Suprapubic skin (tissue), 4 donors: ENCODE measurements around the gene SSTR3. TPM values are rescaled to one million over a fixed set of nuclear protein-coding genes. Genes with fewer than 3 reads are reported as not detected.
A peak's percentile ranks its signal among the peaks of the same experiment; 100 is the strongest.

Source experiments
- DNase-seq, 2 donors: peaks; one replicate each; pipeline ENCODE4 v3.0.0-alpha.2; 2019; ENCODE audit warnings: low spot score in 2 of 2
- H3K27ac ChIP-seq: fragments of 200-600 bp; sonication (generic); one replicate; pipeline ENCODE4 v1.5.1; 2019
- H3K27me3 ChIP-seq: fragments of 200-600 bp; sonication (generic); one replicate; pipeline ENCODE4 v1.5.1; 2019
- H3K36me3 ChIP-seq: fragments of 200-600 bp; sonication (generic); one replicate; pipeline ENCODE4 v1.5.1; 2019
- H3K4me1 ChIP-seq: fragments of 200-600 bp; sonication (generic); one replicate; pipeline ENCODE4 v1.5.1; 2019
- H3K4me3 ChIP-seq: fragments of 200-600 bp; sonication (generic); one replicate; pipeline ENCODE4 v1.5.1; 2019; ENCODE audit warnings: mild to moderate bottlenecking
- H3K9me3 ChIP-seq: fragments of 200-600 bp; sonication (generic); one replicate; pipeline ENCODE4 v1.5.1; 2019
- EP300 ChIP-seq: sonication (generic); formaldehyde crosslinking; IDR thresholded peaks from one replicate; pipeline ENCODE4 v1.6.1; 2017; ENCODE audit warnings: antibody characterized with exemption
- POLR2A ChIP-seq, 2 donors: fragments of 450-650 bp; IDR thresholded peaks; one replicate each; pipeline ENCODE4 v1.6.1; 2017; ENCODE audit warnings: antibody characterized with exemption in 2 of 2, mild to moderate bottlenecking in 2 of 2, moderate library complexity in 2 of 2
- POLR2AphosphoS5 ChIP-seq, 3 donors: sonication (generic); formaldehyde crosslinking; IDR thresholded peaks; one replicate each; pipeline ENCODE4 v1.6.1; 2017; ENCODE audit warnings: antibody characterized with exemption in 3 of 3
- WGBS: methylation state at CpG from one replicate; pipeline ENCODE4 v1.1.5; 2018; 5-methylcytosine and 5-hydroxymethylcytosine counted together
- total RNA-seq, 4 donors: library from RNA; depleted of rRNA; stranded (reverse); fragments of >200 nt; gene quantifications; one replicate each; pipeline ENCODE4 v1.1.0, GENCODE V29; 2016
- TF ChIP-seq, protein P1 (sequence below), 2 donors: fragments of 200-600 bp in 1 of 2; fragments of 450-650 bp in 1 of 2; sonication (generic) in 1 of 2; IDR thresholded peaks; one replicate each; pipeline ENCODE4 v1.5.1; 2016 to 2019; ENCODE audit warnings: antibody characterized with exemption in 2 of 2, mild to moderate bottlenecking in 1 of 2, moderate library complexity in 1 of 2

Gene SSTR3
- total RNA-seq, 4 donors from 2014 or later: not detected

DNA sequence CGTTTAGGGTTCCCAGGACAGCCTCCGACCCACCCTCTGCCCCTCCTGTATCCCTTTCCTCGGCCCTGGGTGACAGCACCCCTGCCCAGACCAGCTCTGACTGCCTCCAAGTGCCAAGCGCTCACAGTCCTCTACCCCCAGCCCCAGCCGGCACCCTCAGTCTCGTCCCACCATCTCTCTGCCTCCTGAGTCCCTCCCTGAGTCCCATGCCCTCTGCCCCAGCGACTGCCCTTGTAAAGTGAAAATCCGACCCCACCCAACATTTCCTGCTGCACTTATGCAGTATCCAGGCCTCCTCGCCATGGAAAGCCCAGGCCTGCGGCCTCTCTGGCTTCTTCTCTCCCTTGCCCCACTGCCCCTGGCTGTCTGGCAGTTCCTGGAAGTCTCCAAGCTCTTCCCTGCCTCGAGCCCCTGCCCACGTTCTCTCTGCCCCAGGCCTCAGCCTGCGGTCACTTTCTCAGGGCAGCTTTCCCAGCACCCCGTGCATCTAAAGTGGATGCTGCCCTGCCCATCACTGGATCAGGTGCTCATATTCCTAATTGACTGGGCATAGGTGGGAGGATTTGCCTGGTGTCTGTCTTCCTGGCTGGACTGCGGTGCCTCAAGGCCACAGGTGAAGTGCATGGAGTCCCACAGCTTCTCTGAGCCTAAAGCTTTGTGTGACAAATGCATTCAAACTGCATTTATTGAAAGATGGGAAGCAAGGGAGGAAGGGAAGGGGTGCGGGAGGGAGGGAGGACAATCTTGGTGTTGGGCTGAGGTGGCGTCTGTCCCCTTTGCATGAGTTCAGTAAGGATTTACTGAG is 44.9 kb downstream of the SSTR3 start:
- Histone ChIP-seq H3K4me1 (peaks cover 24% of the 10 kb centered on the region), H3K27ac (no peak overlapping the region), H3K36me3 (no peaks in the 10 kb centered on the region), H3K27me3 (no peaks in the 10 kb centered on the region), H3K9me3 (no peaks in the 10 kb centered on the region), H3K4me3 (no peak overlapping the region)
- peak; percentile 49 to 65 for DNase-seq
- WGBS: 65% methylated on average over 17 of the region's 17 CpGs
- TF ChIP-seq, protein P1, sequence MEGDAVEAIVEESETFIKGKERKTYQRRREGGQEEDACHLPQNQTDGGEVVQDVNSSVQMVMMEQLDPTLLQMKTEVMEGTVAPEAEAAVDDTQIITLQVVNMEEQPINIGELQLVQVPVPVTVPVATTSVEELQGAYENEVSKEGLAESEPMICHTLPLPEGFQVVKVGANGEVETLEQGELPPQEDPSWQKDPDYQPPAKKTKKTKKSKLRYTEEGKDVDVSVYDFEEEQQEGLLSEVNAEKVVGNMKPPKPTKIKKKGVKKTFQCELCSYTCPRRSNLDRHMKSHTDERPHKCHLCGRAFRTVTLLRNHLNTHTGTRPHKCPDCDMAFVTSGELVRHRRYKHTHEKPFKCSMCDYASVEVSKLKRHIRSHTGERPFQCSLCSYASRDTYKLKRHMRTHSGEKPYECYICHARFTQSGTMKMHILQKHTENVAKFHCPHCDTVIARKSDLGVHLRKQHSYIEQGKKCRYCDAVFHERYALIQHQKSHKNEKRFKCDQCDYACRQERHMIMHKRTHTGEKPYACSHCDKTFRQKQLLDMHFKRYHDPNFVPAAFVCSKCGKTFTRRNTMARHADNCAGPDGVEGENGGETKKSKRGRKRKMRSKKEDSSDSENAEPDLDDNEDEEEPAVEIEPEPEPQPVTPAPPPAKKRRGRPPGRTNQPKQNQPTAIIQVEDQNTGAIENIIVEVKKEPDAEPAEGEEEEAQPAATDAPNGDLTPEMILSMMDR (IDR thresholded peaks at IDR 0.05): no peak
- TF ChIP-seq EP300 (no peak), POLR2AphosphoS5 (IDR thresholded peaks at IDR 0.05) (no peak), POLR2A (IDR thresholded peaks at IDR 0.05) (no peak)

DNA sequence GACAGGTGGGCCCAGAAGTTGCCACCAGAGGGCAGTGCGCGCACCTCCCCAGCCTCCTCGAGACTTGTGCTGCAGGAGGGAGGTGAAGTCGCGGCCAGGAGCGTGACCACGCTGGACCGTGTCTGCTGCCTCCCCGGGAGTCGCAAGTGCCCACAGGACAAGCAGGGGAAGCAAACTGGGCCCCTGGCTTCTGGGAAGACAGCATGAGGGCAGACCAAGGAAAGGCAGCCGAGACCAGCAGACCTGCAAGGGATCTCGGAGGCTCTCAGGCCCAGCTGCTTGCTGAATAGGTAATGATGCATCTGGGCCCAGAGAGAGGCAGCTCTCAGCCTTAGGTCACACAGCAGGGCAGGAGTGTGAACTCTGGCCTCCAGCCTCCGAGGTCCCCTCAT is 45.6 kb downstream of the SSTR3 start:
- TF ChIP-seq POLR2AphosphoS5 (IDR thresholded peaks at IDR 0.05) (no peak), POLR2A (IDR thresholded peaks at IDR 0.05) (no peak), EP300 (no peak)
- TF ChIP-seq, protein P1 (IDR thresholded peaks at IDR 0.05): peak; percentile 89
- Histone ChIP-seq H3K27me3 (no peaks in the 10 kb centered on the region), H3K4me3 (no peak overlapping the region), H3K36me3 (no peaks in the 10 kb centered on the region), H3K9me3 (no peaks in the 10 kb centered on the region), H3K27ac (no peak overlapping the region), H3K4me1 (peaks cover 24% of the 10 kb centered on the region)
- WGBS: 13% methylated on average over 13 of the region's 13 CpGs
- DNase-seq: peak; percentile 91 to 93

DNA sequence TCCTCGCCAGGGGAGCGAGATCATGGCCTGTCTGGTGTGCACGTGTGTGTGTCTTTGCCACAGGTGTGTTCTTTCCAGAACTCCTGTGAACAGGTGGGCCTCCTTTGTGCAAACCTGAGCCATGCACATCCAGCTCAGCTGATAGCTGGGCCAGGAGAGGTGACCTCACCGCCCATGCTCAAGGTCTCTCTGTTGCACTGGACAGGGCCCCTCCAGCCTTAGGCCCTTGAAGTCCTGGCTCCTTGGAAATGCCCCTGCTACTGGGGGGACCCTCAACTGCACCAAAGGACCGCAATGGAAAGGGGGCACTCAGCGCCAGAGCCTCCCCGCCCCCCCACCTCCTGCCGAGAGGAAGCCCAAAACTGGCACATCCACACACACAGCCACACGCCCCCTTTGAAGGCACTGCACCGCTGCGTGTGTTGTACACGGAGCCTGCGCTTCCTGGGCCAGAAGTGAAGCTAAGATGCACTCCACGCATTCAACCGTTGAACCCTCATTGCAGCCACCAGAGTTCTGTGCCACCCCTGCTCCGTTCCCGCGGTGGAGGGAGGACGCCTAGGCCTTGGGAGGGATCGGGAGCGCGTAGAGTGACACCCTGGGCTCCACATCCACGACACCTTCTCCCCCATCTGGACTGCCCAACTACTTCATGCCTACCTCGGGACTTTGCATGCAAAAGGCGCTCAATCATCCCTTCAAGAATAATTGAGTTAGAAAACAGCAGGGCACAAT is 46.2 kb downstream of the SSTR3 start:
- peak in 1 of 2 donors; percentile 56 for DNase-seq

DNA sequence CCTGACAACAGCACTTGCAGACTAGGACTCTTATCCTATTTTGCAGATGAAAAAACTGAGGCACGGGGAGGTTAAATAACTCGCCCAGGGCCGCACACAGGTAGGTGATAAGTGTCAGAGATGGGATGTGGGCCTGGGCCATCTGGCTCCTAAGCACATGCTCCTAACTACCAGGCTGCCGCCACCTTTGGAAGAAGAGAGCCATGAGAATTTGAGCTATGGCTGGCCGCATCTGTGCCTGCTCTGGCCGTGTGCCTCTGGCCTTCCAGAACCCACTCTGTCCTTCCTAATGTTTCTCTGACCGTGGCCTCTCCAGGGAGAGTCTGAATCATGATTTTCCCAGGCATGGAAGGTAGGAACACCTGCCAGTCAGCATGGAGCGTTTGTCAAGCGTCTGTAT is 47.2 kb downstream of the SSTR3 start:
- no peak overlapping the region for H3K4me3 ChIP-seq
- no peak overlapping the region for H3K27ac ChIP-seq
- peaks cover 1% of the 10 kb centered on the region for H3K27me3 ChIP-seq
- DNase-seq: no peak
- TF ChIP-seq POLR2A (IDR thresholded peaks at IDR 0.05) (no peak), POLR2AphosphoS5 (IDR thresholded peaks at IDR 0.05) (no peak), EP300 (no peak)
- TF ChIP-seq, protein P1 (IDR thresholded peaks at IDR 0.05): no peak
- H3K36me3 ChIP-seq: no peaks in the 10 kb centered on the region
- 82% methylated on average over 7 of the region's 9 CpGs for WGBS
- H3K9me3 ChIP-seq: no peaks in the 10 kb centered on the region
- peaks cover 19% of the 10 kb centered on the region for H3K4me1 ChIP-seq

More for the DNA sequence above, 46.2 kb downstream of the SSTR3 start:
- Histone ChIP-seq H3K4me3 (no peak overlapping the region), H3K4me1 (peaks cover 24% of the 10 kb centered on the region), H3K36me3 (no peaks in the 10 kb centered on the region), H3K9me3 (no peaks in the 10 kb centered on the region), H3K27ac (no peak overlapping the region), H3K27me3 (no peaks in the 10 kb centered on the region)
- WGBS: 67% methylated on average over 25 of the region's 25 CpGs
- no peak for TF ChIP-seq POLR2A (IDR thresholded peaks at IDR 0.05)
- TF ChIP-seq, protein P1 (IDR thresholded peaks at IDR 0.05): no peak
- TF ChIP-seq EP300: no peak
- TF ChIP-seq POLR2AphosphoS5 (IDR thresholded peaks at IDR 0.05): no peak

DNA sequence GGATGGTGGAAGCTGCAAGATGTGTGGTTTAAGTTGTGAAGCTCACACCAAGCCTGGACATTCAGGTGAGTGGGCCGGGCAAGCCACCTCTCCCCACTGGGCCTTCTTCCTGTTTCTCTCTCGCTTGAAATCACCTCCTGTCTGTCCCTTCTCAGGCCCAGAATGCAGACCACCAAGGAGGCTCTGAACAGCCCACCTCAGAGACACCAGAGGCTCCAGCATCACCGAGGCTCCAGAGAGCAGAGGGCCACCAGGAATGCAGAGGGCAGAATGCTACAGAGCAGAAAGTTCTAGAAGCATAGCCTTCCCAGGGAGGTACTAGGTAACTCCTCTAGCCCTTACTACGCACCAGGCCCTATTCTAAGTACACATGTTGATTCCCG is 47.8 kb downstream of the SSTR3 start:
- no peaks in the 10 kb centered on the region for H3K36me3 ChIP-seq
- WGBS: 68% methylated on average over 5 of the region's 5 CpGs
- no peaks in the 10 kb centered on the region for H3K9me3 ChIP-seq
- peaks cover 19% of the 10 kb centered on the region for H3K4me1 ChIP-seq
- no peak for TF ChIP-seq EP300
- TF ChIP-seq POLR2A (IDR thresholded peaks at IDR 0.05): no peak
- TF ChIP-seq, protein P1 (IDR thresholded peaks at IDR 0.05): no peak
- TF ChIP-seq POLR2AphosphoS5 (IDR thresholded peaks at IDR 0.05): no peak
- H3K27me3 ChIP-seq: peaks cover 6% of the 10 kb centered on the region
- DNase-seq: no peak
- no peak overlapping the region for H3K27ac ChIP-seq
- no peak overlapping the region for H3K4me3 ChIP-seq
